Measurements from ENCODE around the gene PDCD1. TPM values are rescaled to one million over a fixed set of nuclear protein-coding genes. Genes with fewer than 3 reads are reported as not detected.

PDCD1 gene
- total and polyA plus RNA-seq, 10 of the 15 experiments (the other 5 are each of a cell fraction or from before 2014, with no cell fraction given), result 0.62 to 6.4 (median 2.9) TPM; not detected in 2

DNA sequence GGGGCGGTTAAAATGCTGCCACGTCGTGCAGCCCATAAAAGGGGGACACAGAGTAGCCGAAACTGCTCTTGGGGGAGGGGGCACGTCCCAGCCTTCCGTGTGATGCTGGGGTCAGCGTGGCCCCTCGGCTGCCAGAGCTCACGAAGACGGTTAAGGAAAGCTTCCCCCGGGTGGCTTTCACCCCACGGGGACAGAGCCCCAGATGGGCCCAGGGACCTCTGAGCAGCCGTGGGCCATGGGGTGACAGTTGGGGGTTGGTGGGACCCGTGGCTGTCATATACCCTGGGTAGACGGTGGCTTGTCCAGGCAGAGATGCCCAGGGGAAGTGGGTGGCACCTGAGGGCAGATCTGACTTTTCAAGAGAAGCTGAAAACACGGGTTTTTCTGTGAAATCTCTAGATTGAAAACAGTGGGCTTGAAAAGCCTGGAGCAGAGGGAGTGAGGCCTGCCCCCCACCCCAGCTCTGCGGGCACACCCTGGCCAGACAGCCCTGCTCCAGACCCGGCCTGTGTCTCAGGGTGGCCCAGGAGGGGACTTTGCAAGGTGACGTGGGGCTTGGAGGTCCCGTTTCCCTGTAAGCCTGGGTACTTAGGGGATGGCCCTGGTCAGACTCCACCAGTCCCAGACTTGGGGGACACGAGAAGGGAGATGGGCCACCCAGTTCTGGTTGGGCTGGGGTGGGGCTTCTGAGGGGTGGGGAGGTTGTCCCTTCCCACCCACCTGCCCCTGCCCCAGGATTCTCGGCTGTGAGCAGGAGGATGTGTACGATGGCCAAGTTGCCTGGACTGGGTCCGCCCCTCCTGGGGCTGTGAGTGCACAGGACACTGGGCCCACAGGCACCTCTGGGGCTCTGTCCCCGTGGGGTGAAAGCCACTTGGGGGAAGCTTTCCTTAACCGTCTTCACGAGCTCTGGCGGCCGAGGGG is 49.0 kb downstream of the PDCD1 start:
- WGBS (ENCODE audit: insufficient coverage, insufficient replicate concordance, low lambda C conversion rate, missing lambda C conversion rate), result 38% methylated on average over 29 of the region's 29 CpGs
- Histone ChIP-seq H3K9ac (ENCODE audit: control insufficient read depth, insufficient read depth, low read length) (no peak overlapping the region), H3K4me3 (no peak overlapping the region), H3K4me1 (ENCODE audit: control insufficient read depth, insufficient read depth, low read length) (peaks cover 10% of the 10 kb centered on the region), H3K27me3 (replicated peaks in 1 of 2; ENCODE audit: control insufficient read depth in 2 of 2, insufficient read depth in 2 of 2, low read length in 1 of 2) (no peaks in the 10 kb centered on the region; a peak in 1 of 4 replicates), H3K4me2 (ENCODE audit: control insufficient read depth, insufficient read depth) (no peak overlapping the region), H4K20me1 (ENCODE audit: control insufficient read depth, insufficient read depth) (no peaks in the 10 kb centered on the region), H2AFZ (ENCODE audit: control insufficient read depth, low read depth, low read length) (no peak overlapping the region), H3K36me3 (ENCODE audit: control insufficient read depth in 2 of 2, insufficient read depth in 2 of 2, low read length in 1 of 2) (no peaks in the 10 kb centered on the region), H3K9me3 (replicated peaks; ENCODE audit: control insufficient read depth, insufficient read depth, low read length) (no peaks in the 10 kb centered on the region), H3K79me2 (ENCODE audit: control insufficient read depth, insufficient read depth, low read length) (no peaks in the 10 kb centered on the region), H3K27ac (ENCODE audit: control insufficient read depth, insufficient read depth) (no peak overlapping the region)
- ChIA-PET POLR2A (no interaction called here), RAD21 (ENCODE audit: unreplicated experiment) (interaction anchor here (1.3 kb wide), 1 partner anchor 77 kb away, joined by 3 read pairs; no protein-coding TSS in a partner anchor), SMC1A (ENCODE audit: uncharacterized antibody, unreplicated experiment) (no interaction called here), CTCF (interaction anchor here (2.1 kb wide), 1 partner anchor 21 kb away, joined by 6 read pairs; no protein-coding TSS in a partner anchor)
- in situ Hi-C loops (cut with MboI) (no loop called here), intact Hi-C loops (cut with micrococcal nuclease; ENCODE audit: unreplicated experiment) (no loop called here)
- TF ChIP-seq EED (IDR thresholded peaks at IDR 0.05; ENCODE audit: low read depth), result no peak
- TF ChIP-seq, protein P1, sequence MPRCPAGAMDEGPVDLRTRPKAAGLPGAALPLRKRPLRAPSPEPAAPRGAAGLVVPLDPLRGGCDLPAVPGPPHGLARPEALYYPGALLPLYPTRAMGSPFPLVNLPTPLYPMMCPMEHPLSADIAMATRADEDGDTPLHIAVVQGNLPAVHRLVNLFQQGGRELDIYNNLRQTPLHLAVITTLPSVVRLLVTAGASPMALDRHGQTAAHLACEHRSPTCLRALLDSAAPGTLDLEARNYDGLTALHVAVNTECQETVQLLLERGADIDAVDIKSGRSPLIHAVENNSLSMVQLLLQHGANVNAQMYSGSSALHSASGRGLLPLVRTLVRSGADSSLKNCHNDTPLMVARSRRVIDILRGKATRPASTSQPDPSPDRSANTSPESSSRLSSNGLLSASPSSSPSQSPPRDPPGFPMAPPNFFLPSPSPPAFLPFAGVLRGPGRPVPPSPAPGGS (IDR thresholded peaks at IDR 0.05; ENCODE audit: borderline replicate concordance, insufficient read depth, low read depth, low read length, poor library complexity, severe bottlenecking), result no peak
- TF ChIP-seq EP300 (IDR thresholded peaks at IDR 0.05; ENCODE audit: borderline replicate concordance in 1 of 2, control insufficient read depth in 1 of 2, low read depth in 2 of 2, low read length in 2 of 2), result no peak
- no peak for TF ChIP-seq GATAD2B (conservative IDR thresholded peaks at IDR 0.05; ENCODE audit: low read depth)
- TF ChIP-seq RELA (IDR thresholded peaks at IDR 0.05; ENCODE audit: borderline replicate concordance, partially characterized antibody), result no peak
- TF ChIP-seq, protein P2, sequence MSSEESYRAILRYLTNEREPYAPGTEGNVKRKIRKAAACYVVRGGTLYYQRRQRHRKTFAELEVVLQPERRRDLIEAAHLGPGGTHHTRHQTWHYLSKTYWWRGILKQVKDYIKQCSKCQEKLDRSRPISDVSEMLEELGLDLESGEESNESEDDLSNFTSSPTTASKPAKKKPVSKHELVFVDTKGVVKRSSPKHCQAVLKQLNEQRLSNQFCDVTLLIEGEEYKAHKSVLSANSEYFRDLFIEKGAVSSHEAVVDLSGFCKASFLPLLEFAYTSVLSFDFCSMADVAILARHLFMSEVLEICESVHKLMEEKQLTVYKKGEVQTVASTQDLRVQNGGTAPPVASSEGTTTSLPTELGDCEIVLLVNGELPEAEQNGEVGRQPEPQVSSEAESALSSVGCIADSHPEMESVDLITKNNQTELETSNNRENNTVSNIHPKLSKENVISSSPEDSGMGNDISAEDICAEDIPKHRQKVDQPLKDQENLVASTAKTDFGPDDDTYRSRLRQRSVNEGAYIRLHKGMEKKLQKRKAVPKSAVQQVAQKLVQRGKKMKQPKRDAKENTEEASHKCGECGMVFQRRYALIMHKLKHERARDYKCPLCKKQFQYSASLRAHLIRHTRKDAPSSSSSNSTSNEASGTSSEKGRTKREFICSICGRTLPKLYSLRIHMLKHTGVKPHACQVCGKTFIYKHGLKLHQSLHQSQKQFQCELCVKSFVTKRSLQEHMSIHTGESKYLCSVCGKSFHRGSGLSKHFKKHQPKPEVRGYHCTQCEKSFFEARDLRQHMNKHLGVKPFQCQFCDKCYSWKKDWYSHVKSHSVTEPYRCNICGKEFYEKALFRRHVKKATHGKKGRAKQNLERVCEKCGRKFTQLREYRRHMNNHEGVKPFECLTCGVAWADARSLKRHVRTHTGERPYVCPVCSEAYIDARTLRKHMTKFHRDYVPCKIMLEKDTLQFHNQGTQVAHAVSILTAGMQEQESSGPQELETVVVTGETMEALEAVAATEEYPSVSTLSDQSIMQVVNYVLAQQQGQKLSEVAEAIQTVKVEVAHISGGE (CRISPR knock-in tag; IDR thresholded peaks at IDR 0.05), result no peak
- TF ChIP-seq NBN (IDR thresholded peaks at IDR 0.05), result no peak
- TF ChIP-seq FOXK2 (IDR thresholded peaks at IDR 0.05), result no peak
- TF ChIP-seq, protein P3, sequence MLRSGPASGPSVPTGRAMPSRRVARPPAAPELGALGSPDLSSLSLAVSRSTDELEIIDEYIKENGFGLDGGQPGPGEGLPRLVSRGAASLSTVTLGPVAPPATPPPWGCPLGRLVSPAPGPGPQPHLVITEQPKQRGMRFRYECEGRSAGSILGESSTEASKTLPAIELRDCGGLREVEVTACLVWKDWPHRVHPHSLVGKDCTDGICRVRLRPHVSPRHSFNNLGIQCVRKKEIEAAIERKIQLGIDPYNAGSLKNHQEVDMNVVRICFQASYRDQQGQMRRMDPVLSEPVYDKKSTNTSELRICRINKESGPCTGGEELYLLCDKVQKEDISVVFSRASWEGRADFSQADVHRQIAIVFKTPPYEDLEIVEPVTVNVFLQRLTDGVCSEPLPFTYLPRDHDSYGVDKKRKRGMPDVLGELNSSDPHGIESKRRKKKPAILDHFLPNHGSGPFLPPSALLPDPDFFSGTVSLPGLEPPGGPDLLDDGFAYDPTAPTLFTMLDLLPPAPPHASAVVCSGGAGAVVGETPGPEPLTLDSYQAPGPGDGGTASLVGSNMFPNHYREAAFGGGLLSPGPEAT (IDR thresholded peaks at IDR 0.05; ENCODE audit: low read depth), result no peak
- TF ChIP-seq MEF2A (IDR thresholded peaks at IDR 0.05; ENCODE audit: insufficient read depth, low read depth, low read length), result no peak
- no peak for TF ChIP-seq SREBF1 (IDR thresholded peaks at IDR 0.05; ENCODE audit: low read length)
- TF ChIP-seq SIX5 (IDR thresholded peaks at IDR 0.05; ENCODE audit: low read depth, low read length, severe bottlenecking), result no peak
- no peak for TF ChIP-seq HDGF (IDR thresholded peaks at IDR 0.05)
- no peak for TF ChIP-seq GABPA (IDR thresholded peaks at IDR 0.05; ENCODE audit: low read depth)
- no peak for TF ChIP-seq NR2F1 (conservative IDR thresholded peaks at IDR 0.05)
- no peak for TF ChIP-seq IKZF2 (IDR thresholded peaks at IDR 0.05)
- no peak for TF ChIP-seq FOS (IDR thresholded peaks at IDR 0.05; ENCODE audit: borderline replicate concordance, extremely low read depth, insufficient read length)
- FAIRE-seq (no peak), DNase-seq (ENCODE audit: low read depth, low spot score) (no peak), ATAC-seq (peak; percentile 17)
- BruUV-seq (replicated peaks), result no TSS peak
